OCI-LY7 (cell line): ENCODE results near the gene TPST1.

Source experiments
- EZH2phosphoT487 ChIP-seq: fragments of 200-600 bp; sonication (generic); IDR thresholded peaks from 2 replicates; pipeline ENCODE4 v1.6.1; 2018; ENCODE audit warnings: low read depth, borderline replicate concordance, mild to moderate bottlenecking, mixed run types, antibody characterized with exemption, low read length, moderate library complexity, mixed read lengths
- TF ChIP-seq, protein P1 (sequence below): fragments of 200-600 bp; sonication (generic); conservative IDR thresholded peaks from 2 replicates; pipeline ENCODE4 v1.5.1; 2014; ENCODE audit warnings: mild to moderate bottlenecking, antibody characterized with exemption, low read length, moderate library complexity, mixed read lengths

GRCh38 chr7:66277492-66277891 is 72.4 kb downstream of the TPST1 start:
- TF ChIP-seq, protein P1, sequence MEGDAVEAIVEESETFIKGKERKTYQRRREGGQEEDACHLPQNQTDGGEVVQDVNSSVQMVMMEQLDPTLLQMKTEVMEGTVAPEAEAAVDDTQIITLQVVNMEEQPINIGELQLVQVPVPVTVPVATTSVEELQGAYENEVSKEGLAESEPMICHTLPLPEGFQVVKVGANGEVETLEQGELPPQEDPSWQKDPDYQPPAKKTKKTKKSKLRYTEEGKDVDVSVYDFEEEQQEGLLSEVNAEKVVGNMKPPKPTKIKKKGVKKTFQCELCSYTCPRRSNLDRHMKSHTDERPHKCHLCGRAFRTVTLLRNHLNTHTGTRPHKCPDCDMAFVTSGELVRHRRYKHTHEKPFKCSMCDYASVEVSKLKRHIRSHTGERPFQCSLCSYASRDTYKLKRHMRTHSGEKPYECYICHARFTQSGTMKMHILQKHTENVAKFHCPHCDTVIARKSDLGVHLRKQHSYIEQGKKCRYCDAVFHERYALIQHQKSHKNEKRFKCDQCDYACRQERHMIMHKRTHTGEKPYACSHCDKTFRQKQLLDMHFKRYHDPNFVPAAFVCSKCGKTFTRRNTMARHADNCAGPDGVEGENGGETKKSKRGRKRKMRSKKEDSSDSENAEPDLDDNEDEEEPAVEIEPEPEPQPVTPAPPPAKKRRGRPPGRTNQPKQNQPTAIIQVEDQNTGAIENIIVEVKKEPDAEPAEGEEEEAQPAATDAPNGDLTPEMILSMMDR = no peak
- no peak for TF ChIP-seq EZH2phosphoT487
